SK-N-SH (cell line): ENCODE data around the gene TNS4.

Experiments
- MXI1 ChIP-seq: IDR thresholded peaks from 2 replicates; pipeline ENCODE4 v1.6.1; 2012; ENCODE audit warnings: mild to moderate bottlenecking, low read depth, low read length, improper control_type of control experiment
- REST ChIP-seq: IDR thresholded peaks from 2 replicates; pipeline ENCODE4 v1.6.1; 2012; ENCODE audit warnings: mild to moderate bottlenecking, low read depth, low read length, moderate library complexity
- TCF12 ChIP-seq: IDR thresholded peaks from 2 replicates; pipeline ENCODE4 v1.4.0; 2012
- TF ChIP-seq, protein P1 (sequence below): IDR thresholded peaks from 2 replicates; pipeline ENCODE4; 2012

DNA sequence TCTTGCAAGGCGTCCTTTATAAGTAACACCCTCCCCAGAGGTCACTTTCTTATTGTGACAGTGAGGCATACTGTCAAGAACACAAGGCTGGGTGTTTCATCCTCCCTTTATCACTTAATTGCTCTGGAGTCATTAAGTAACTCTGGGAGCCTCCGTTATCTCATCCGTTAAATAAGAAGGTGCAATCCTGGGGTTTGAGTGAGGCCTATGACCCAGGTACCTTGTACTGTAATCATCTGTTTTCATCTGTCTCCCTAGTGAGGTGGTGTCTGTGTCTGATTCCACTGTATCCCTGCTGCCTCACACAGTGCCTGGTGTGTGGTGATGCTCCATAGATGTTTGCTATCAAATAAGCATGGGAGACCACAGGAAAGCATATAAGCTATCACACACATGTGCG lies 17.7 kb downstream of the TNS4 start:
- TF ChIP-seq MXI1 (no peak), REST (no peak), TCF12 (no peak)
- TF ChIP-seq, protein P1, sequence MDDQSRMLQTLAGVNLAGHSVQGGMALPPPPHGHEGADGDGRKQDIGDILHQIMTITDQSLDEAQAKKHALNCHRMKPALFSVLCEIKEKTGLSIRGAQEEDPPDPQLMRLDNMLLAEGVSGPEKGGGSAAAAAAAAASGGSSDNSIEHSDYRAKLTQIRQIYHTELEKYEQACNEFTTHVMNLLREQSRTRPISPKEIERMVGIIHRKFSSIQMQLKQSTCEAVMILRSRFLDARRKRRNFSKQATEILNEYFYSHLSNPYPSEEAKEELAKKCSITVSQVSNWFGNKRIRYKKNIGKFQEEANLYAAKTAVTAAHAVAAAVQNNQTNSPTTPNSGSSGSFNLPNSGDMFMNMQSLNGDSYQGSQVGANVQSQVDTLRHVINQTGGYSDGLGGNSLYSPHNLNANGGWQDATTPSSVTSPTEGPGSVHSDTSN, result no peak
